Neural cell (in vitro differentiated cells): ENCODE data around the gene PIGC. TPM values are rescaled to one million over a fixed set of nuclear protein-coding genes. Genes with fewer than 3 reads are reported as not detected.

Experiments used
- H2AFZ ChIP-seq: fragments of 200-600, 300-800 bp; sonication (generic), shearing (Covaris generic); 2 replicates; pipeline ENCODE4 v1.6.0; 2014; ENCODE audit warnings: low read depth, mild to moderate bottlenecking, antibody characterized with exemption, low read length, moderate library complexity
- H3F3A ChIP-seq: fragments of 200-600 bp; shearing (Covaris generic); 2 replicates; pipeline ENCODE4 v1.6.1; 2016; ENCODE audit warnings: mild to moderate bottlenecking, moderate library complexity, mixed read lengths, antibody characterized with exemption, low read length; ENCODE audit not compliant: insufficient read depth, poor library complexity, severe bottlenecking
- H3K27ac ChIP-seq: fragments of 200-600, 300-800 bp; sonication (generic), shearing (Covaris generic); 2 replicates; pipeline ENCODE4 v1.5.1; 2014; ENCODE audit warnings: mild to moderate bottlenecking, low read length, moderate library complexity
- H3K27me3 ChIP-seq: fragments of 300-800, 200-600 bp; sonication (generic), shearing (Covaris generic); 2 replicates; pipeline ENCODE4 v1.6.0; 2014; ENCODE audit warnings: mild to moderate bottlenecking, low read depth, low read length, moderate library complexity; ENCODE audit not compliant: insufficient read depth
- H3K36me3 ChIP-seq: fragments of 300-800, 200-600 bp; sonication (generic), shearing (Covaris generic); 2 replicates; pipeline ENCODE4 v1.5.1; 2014; ENCODE audit warnings: mild to moderate bottlenecking, antibody characterized with exemption, low read length, moderate library complexity; ENCODE audit not compliant: insufficient read depth
- H3K4me2 ChIP-seq: fragments of 300-800, 200-600 bp; sonication (generic), shearing (Covaris generic); 2 replicates; pipeline ENCODE4 v1.6.0; 2014; ENCODE audit warnings: mild to moderate bottlenecking, low read length
- H3K4me3 ChIP-seq: fragments of 300-800, 200-600 bp; sonication (generic), shearing (Covaris generic); 2 replicates; pipeline ENCODE4 v1.5.1; 2014; ENCODE audit warnings: mild to moderate bottlenecking, low read length, moderate library complexity
- H3K79me2 ChIP-seq: fragments of 200-600 bp; shearing (Covaris generic); replicated peaks from 2 replicates; pipeline ENCODE4 v1.6.0; 2014; ENCODE audit warnings: mild to moderate bottlenecking, low read length, moderate library complexity; ENCODE audit not compliant: insufficient read depth
- H3K9ac ChIP-seq: fragments of 300-800, 200-600 bp; sonication (generic), shearing (Covaris generic); 2 replicates; pipeline ENCODE4 v1.6.1; 2016; ENCODE audit warnings: mild to moderate bottlenecking, low read length, mixed read lengths
- H3K9me2 ChIP-seq: fragments of 200-600 bp; shearing (Covaris generic); 2 replicates; pipeline ENCODE4 v1.6.1; 2016; ENCODE audit warnings: mild to moderate bottlenecking, low read length, mixed read lengths; ENCODE audit not compliant: insufficient read depth
- H3K9me3 ChIP-seq: fragments of 200-600, 300-800 bp; sonication (generic), shearing (Covaris generic); 2 replicates; pipeline ENCODE4 v1.6.1; 2016; ENCODE audit warnings: mild to moderate bottlenecking, mixed run types, low read length, moderate library complexity, mixed read lengths
- H4K20me1 ChIP-seq: fragments of 200-600 bp; shearing (Covaris generic); 2 replicates; pipeline ENCODE4 v1.6.1; 2016; ENCODE audit warnings: mild to moderate bottlenecking, mixed run types; ENCODE audit not compliant: insufficient read depth
- CTCF ChIP-seq: fragments of 450-650 bp; IDR thresholded peaks from 2 replicates; pipeline ENCODE4 v1.5.1; 2014; ENCODE audit warnings: antibody characterized with exemption, mild to moderate bottlenecking, moderate library complexity; ENCODE audit not compliant: poor library complexity, severe bottlenecking
- EP300 ChIP-seq: fragments of 450-650 bp; conservative IDR thresholded peaks from 2 replicates; pipeline ENCODE4 v1.6.1; 2014; ENCODE audit warnings: antibody characterized with exemption, mild to moderate bottlenecking, moderate library complexity; ENCODE audit not compliant: poor library complexity, severe bottlenecking
- EZH2 ChIP-seq: fragments of 200-600, 300-800 bp; shearing (Covaris generic), sonication (generic); IDR thresholded peaks from 2 replicates; pipeline ENCODE4 v1.6.1; 2014; ENCODE audit warnings: antibody characterized with exemption, low read length, borderline replicate concordance, mild to moderate bottlenecking; ENCODE audit not compliant: insufficient read depth, poor library complexity, severe bottlenecking
- MXI1 ChIP-seq: fragments of 450-650 bp; conservative IDR thresholded peaks from 2 replicates; pipeline ENCODE4 v1.6.1; 2014; ENCODE audit warnings: antibody characterized with exemption, mild to moderate bottlenecking; ENCODE audit not compliant: poor library complexity, severe bottlenecking
- POLR2AphosphoS5 ChIP-seq: IDR thresholded peaks from 2 replicates; pipeline ENCODE4 v1.6.1; 2012
- RAD21 ChIP-seq: fragments of 450-650 bp; conservative IDR thresholded peaks from 2 replicates; pipeline ENCODE4 v1.6.1; 2014; ENCODE audit warnings: antibody characterized with exemption, mild to moderate bottlenecking, moderate library complexity
- SMC3 ChIP-seq: fragments of 450-650 bp; conservative IDR thresholded peaks from 2 replicates; pipeline ENCODE4 v1.6.1; 2014; ENCODE audit warnings: antibody characterized with exemption, mild to moderate bottlenecking, moderate library complexity; ENCODE audit not compliant: poor library complexity
- TAF1 ChIP-seq: IDR thresholded peaks from 2 replicates; pipeline ENCODE4 v1.6.1; 2012; ENCODE audit warnings: low read depth
- polyA plus RNA-seq: library from polyadenylated mRNA; depleted of rRNA; stranded (reverse); fragments of >200 nt; gene quantifications from 2 replicates; pipeline ENCODE4 v1.2.3, GENCODE V29; 2014
- TF ChIP-seq, protein P1 (sequence below): IDR thresholded peaks from 2 replicates; pipeline ENCODE4 v1.6.1; 2012; ENCODE audit warnings: borderline replicate concordance

The PIGC gene
- polyA plus RNA-seq, 1 donor from 2014 or later = 69.3 TPM

DNA sequence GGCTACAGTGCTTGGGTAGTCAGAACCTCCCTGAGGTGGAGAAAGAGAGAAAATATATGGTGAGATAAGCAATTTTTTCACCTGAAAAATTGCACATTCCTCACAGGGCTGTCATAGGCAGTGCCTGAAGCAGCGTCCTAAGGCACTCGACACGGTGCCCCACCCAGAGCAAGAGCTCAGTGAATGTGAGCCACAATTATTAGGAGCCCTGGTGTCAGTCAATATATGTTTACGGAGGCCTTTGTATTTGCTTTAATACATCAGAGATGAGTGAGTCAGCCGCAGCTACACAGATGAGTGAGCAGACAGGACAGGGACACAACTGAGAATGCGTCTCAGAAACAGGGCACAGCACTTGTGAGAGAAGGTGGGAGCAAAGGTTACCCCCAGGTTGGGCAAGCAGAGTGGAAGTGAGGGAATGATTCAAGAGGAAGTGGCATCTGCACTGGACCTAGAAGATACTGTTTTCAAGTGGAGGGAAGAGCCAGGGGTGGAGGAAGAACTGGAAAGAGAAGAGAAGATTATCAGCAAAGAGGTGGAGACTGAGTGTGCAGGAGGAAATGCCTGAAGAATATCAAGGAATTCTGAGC, 5.2 kb upstream of the PIGC start:
- Histone ChIP-seq H3K4me3 (no peak overlapping the region), H3K79me2 (no peaks in the 10 kb centered on the region), H3K27ac (no peak overlapping the region), H2AFZ (no peak overlapping the region), H3K9me2 (no peaks in the 10 kb centered on the region), H3K27me3 (no peaks in the 10 kb centered on the region), H4K20me1 (no peaks in the 10 kb centered on the region), H3K36me3 (no peaks in the 10 kb centered on the region), H3K9me3 (no peaks in the 10 kb centered on the region), H3K9ac (no peak overlapping the region), H3F3A (no peaks in the 10 kb centered on the region), H3K4me2 (no peak overlapping the region)
- TF ChIP-seq MXI1 (no peak), SMC3 (no peak)
- TF ChIP-seq, protein P1, sequence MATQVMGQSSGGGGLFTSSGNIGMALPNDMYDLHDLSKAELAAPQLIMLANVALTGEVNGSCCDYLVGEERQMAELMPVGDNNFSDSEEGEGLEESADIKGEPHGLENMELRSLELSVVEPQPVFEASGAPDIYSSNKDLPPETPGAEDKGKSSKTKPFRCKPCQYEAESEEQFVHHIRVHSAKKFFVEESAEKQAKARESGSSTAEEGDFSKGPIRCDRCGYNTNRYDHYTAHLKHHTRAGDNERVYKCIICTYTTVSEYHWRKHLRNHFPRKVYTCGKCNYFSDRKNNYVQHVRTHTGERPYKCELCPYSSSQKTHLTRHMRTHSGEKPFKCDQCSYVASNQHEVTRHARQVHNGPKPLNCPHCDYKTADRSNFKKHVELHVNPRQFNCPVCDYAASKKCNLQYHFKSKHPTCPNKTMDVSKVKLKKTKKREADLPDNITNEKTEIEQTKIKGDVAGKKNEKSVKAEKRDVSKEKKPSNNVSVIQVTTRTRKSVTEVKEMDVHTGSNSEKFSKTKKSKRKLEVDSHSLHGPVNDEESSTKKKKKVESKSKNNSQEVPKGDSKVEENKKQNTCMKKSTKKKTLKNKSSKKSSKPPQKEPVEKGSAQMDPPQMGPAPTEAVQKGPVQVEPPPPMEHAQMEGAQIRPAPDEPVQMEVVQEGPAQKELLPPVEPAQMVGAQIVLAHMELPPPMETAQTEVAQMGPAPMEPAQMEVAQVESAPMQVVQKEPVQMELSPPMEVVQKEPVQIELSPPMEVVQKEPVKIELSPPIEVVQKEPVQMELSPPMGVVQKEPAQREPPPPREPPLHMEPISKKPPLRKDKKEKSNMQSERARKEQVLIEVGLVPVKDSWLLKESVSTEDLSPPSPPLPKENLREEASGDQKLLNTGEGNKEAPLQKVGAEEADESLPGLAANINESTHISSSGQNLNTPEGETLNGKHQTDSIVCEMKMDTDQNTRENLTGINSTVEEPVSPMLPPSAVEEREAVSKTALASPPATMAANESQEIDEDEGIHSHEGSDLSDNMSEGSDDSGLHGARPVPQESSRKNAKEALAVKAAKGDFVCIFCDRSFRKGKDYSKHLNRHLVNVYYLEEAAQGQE = no peak

DNA sequence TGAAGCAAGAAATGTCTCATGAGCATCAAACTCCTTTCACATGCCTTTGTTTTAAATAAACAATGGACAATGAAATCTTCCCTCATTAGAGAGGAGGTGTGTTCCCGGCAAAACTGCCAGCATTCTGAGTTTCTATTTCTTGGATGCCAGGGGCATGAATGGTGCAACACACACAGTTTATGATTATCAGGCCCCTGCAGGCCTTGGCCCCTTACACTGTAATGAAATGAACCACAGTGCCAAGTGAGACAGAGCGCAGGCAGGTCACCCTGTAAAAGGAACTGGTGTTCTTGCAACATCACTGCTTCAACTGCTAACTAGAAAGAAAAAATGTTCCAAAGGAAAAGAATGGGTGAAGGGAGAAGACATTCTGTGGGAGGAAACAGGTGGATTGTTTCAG, 3.8 kb upstream of the PIGC start:
- H3K9me3 ChIP-seq = no peaks in the 10 kb centered on the region
- H3K9me2 ChIP-seq = no peaks in the 10 kb centered on the region
- no peaks in the 10 kb centered on the region for H3K36me3 ChIP-seq
- no peak overlapping the region for H2AFZ ChIP-seq
- H3F3A ChIP-seq = no peaks in the 10 kb centered on the region
- TF ChIP-seq RAD21 = no peak
- TF ChIP-seq POLR2AphosphoS5 = no peak
- TF ChIP-seq MXI1 = no peak
- no peak for TF ChIP-seq CTCF
- no peak for TF ChIP-seq EZH2
- TF ChIP-seq SMC3 = no peak
- TF ChIP-seq, protein P1 = no peak
- no peak for TF ChIP-seq EP300
- no peak for TF ChIP-seq TAF1
- H3K4me3 ChIP-seq = no peak overlapping the region
- no peak overlapping the region for H3K27ac ChIP-seq
- H3K4me2 ChIP-seq = no peak overlapping the region
- no peaks in the 10 kb centered on the region for H4K20me1 ChIP-seq
- no peaks in the 10 kb centered on the region for H3K27me3 ChIP-seq
- H3K9ac ChIP-seq = no peak overlapping the region
- peaks cover 11% of the 10 kb centered on the region for H3K79me2 ChIP-seq
